Vagina (tissue), 2 donors: ENCODE data around the gene STK10.

ENCODE experiments used
- POLR2AphosphoS5 ChIP-seq, 2 donors: sonication (generic); formaldehyde crosslinking; IDR thresholded peaks; one replicate each; pipeline ENCODE4 v1.9.0; 2017; ENCODE audit warnings: antibody characterized with exemption in 2 of 2, mild to moderate bottlenecking in 2 of 2, low read depth in 1 of 2; ENCODE audit not compliant: insufficient read depth in 1 of 2
- TF ChIP-seq, protein P1 (sequence below), 3 experiments: fragments of 450-650 bp in 2 of 3; fragments of 200-600 bp in 1 of 3; sonication (generic) in 1 of 3; IDR thresholded peaks; one replicate each; pipeline ENCODE4 v1.5.1; 2017 to 2019; ENCODE audit warnings: antibody characterized with exemption in 3 of 3, mild to moderate bottlenecking in 2 of 3, moderate library complexity in 2 of 3

DNA sequence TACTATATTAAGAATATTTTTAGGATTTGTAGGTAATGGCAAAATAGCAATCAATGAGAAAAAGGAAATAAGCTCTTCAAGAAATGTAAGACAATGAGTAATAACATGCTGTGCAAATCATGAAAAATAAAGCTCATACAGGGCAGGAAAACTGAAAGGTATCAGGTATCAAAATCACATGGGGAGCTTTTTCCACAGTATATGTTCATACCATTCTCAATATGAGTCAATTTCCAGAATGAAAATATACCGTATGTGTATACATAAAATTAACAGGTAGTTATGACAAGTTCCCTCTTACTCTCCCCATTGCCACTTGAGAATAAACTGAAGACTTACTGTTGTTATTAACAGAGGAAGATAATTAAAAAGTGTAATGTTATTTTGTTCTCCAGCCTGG, 41.9 kb upstream of the STK10 start:
- TF ChIP-seq, protein P1, sequence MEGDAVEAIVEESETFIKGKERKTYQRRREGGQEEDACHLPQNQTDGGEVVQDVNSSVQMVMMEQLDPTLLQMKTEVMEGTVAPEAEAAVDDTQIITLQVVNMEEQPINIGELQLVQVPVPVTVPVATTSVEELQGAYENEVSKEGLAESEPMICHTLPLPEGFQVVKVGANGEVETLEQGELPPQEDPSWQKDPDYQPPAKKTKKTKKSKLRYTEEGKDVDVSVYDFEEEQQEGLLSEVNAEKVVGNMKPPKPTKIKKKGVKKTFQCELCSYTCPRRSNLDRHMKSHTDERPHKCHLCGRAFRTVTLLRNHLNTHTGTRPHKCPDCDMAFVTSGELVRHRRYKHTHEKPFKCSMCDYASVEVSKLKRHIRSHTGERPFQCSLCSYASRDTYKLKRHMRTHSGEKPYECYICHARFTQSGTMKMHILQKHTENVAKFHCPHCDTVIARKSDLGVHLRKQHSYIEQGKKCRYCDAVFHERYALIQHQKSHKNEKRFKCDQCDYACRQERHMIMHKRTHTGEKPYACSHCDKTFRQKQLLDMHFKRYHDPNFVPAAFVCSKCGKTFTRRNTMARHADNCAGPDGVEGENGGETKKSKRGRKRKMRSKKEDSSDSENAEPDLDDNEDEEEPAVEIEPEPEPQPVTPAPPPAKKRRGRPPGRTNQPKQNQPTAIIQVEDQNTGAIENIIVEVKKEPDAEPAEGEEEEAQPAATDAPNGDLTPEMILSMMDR (IDR thresholded peaks at IDR 0.05) = no peak
- no peak for TF ChIP-seq POLR2AphosphoS5 (IDR thresholded peaks at IDR 0.05; ENCODE audit: insufficient read depth in 1 of 2, low read depth in 1 of 2)
